ENCODE data around the gene FAM50B. TPM values are rescaled to one million over a fixed set of nuclear protein-coding genes. Genes with fewer than 3 reads are reported as not detected.
A peak's percentile ranks its signal among the peaks of the same experiment; 100 is the strongest.

FAM50B gene
- total and polyA plus RNA-seq, 2 of the 13 experiments (the other 11 are each of a cell fraction or from before 2014, with no cell fraction given) = 0.05 TPM; not detected in 1

DNA sequence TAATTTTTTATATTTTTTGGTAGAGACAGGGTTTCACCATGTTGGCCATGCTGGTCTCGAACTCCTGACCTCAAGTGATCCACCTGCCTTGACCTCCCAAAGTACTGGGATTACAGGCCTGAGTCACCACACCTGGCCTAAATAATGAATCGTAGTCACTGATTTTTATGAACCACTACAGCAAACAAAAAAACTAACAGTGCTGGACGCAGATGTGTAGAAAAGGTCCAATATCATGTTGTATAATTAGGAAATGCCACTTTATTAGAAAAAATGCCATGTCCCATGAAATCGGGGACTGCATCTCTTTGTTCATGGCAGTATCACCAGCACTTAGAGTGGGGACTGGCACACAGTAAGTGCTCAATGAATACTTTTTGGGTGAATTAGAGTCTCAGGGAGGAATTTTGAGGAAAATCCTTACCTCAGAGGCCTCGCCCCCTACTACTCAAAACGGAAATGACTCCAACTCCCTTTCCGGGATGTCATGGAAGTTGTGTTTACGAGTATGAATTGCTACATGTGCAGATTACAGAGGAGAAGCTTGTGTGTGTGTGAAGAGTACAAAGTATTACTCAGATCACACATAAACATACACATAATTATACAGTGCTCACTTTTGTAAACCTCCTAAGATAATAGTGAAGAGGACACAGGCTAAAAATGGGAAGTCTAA, 43.6 kb upstream of the FAM50B start (continued):
- TF ChIP-seq, protein P1, sequence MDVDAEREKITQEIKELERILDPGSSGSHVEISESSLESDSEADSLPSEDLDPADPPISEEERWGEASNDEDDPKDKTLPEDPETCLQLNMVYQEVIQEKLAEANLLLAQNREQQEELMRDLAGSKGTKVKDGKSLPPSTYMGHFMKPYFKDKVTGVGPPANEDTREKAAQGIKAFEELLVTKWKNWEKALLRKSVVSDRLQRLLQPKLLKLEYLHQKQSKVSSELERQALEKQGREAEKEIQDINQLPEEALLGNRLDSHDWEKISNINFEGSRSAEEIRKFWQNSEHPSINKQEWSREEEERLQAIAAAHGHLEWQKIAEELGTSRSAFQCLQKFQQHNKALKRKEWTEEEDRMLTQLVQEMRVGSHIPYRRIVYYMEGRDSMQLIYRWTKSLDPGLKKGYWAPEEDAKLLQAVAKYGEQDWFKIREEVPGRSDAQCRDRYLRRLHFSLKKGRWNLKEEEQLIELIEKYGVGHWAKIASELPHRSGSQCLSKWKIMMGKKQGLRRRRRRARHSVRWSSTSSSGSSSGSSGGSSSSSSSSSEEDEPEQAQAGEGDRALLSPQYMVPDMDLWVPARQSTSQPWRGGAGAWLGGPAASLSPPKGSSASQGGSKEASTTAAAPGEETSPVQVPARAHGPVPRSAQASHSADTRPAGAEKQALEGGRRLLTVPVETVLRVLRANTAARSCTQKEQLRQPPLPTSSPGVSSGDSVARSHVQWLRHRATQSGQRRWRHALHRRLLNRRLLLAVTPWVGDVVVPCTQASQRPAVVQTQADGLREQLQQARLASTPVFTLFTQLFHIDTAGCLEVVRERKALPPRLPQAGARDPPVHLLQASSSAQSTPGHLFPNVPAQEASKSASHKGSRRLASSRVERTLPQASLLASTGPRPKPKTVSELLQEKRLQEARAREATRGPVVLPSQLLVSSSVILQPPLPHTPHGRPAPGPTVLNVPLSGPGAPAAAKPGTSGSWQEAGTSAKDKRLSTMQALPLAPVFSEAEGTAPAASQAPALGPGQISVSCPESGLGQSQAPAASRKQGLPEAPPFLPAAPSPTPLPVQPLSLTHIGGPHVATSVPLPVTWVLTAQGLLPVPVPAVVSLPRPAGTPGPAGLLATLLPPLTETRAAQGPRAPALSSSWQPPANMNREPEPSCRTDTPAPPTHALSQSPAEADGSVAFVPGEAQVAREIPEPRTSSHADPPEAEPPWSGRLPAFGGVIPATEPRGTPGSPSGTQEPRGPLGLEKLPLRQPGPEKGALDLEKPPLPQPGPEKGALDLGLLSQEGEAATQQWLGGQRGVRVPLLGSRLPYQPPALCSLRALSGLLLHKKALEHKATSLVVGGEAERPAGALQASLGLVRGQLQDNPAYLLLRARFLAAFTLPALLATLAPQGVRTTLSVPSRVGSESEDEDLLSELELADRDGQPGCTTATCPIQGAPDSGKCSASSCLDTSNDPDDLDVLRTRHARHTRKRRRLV (CRISPR knock-in tag; IDR thresholded peaks at IDR 0.05) = no peak
- TF ChIP-seq, protein P2, sequence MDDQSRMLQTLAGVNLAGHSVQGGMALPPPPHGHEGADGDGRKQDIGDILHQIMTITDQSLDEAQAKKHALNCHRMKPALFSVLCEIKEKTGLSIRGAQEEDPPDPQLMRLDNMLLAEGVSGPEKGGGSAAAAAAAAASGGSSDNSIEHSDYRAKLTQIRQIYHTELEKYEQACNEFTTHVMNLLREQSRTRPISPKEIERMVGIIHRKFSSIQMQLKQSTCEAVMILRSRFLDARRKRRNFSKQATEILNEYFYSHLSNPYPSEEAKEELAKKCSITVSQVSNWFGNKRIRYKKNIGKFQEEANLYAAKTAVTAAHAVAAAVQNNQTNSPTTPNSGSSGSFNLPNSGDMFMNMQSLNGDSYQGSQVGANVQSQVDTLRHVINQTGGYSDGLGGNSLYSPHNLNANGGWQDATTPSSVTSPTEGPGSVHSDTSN (CRISPR knock-in tag; IDR thresholded peaks at IDR 0.05; ENCODE audit: borderline replicate concordance) = no peak
- no peak for TF ChIP-seq TBX3 (IDR thresholded peaks at IDR 0.05; ENCODE audit: borderline replicate concordance)
- no peak for TF ChIP-seq TCF7L2 (IDR thresholded peaks at IDR 0.05; ENCODE audit: low read depth, low read length)
- TF ChIP-seq ZNF510 (CRISPR knock-in tag; IDR thresholded peaks at IDR 0.05; ENCODE audit: low read depth) = no peak
- no peak for TF ChIP-seq TOPORS (CRISPR knock-in tag; IDR thresholded peaks at IDR 0.05)
- no peak for TF ChIP-seq ZNF431 (CRISPR knock-in tag; IDR thresholded peaks at IDR 0.05; ENCODE audit: borderline replicate concordance, low read depth)
- no peak for TF ChIP-seq MTA1 (CRISPR knock-in tag; IDR thresholded peaks at IDR 0.05; ENCODE audit: borderline replicate concordance)
- TF ChIP-seq ZNF883 (CRISPR knock-in tag; IDR thresholded peaks at IDR 0.05; ENCODE audit: not compliant biosample characterization) = no peak
- peak; percentile 13; the same call in 1 of the 2 replicates for TF ChIP-seq ERF (CRISPR knock-in tag; IDR thresholded peaks at IDR 0.05)
- TF ChIP-seq PHF20 (CRISPR knock-in tag; IDR thresholded peaks at IDR 0.05) = 0 out of 2 replicates have a peak, but pooled peaks have one; percentile 20
- no peak for TF ChIP-seq ZNF703 (CRISPR knock-in tag; IDR thresholded peaks at IDR 0.05; ENCODE audit: borderline replicate concordance)
- 0 out of 2 replicates have a peak, but pooled peaks have one; percentile 26 for TF ChIP-seq SP5 (CRISPR knock-in tag; IDR thresholded peaks at IDR 0.05; ENCODE audit: borderline replicate concordance, low read depth)
- TF ChIP-seq POLR2AphosphoS2 (IDR thresholded peaks at IDR 0.05; ENCODE audit: low read depth, low read length) = no peak
- TF ChIP-seq, protein P3, sequence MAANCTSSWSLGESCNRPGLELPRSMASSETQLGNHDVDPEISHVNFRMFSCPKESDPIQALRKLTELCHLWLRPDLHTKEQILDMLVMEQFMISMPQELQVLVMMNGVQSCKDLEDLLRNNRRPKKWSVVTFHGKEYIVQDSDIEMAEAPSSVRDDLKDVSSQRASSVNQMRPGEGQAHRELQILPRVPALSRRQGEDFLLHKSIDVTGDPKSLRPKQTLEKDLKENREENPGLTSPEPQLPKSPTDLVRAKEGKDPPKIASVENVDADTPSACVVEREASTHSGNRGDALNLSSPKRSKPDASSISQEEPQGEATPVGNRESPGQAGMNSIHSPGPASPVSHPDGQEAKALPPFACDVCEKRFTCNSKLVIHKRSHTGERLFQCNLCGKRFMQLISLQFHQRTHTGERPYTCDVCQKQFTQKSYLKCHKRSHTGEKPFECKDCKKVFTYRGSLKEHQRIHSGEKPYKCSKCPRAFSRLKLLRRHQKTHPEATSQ (CRISPR knock-in tag; IDR thresholded peaks at IDR 0.05; ENCODE audit: borderline replicate concordance) = no peak
- TF ChIP-seq, protein P4, sequence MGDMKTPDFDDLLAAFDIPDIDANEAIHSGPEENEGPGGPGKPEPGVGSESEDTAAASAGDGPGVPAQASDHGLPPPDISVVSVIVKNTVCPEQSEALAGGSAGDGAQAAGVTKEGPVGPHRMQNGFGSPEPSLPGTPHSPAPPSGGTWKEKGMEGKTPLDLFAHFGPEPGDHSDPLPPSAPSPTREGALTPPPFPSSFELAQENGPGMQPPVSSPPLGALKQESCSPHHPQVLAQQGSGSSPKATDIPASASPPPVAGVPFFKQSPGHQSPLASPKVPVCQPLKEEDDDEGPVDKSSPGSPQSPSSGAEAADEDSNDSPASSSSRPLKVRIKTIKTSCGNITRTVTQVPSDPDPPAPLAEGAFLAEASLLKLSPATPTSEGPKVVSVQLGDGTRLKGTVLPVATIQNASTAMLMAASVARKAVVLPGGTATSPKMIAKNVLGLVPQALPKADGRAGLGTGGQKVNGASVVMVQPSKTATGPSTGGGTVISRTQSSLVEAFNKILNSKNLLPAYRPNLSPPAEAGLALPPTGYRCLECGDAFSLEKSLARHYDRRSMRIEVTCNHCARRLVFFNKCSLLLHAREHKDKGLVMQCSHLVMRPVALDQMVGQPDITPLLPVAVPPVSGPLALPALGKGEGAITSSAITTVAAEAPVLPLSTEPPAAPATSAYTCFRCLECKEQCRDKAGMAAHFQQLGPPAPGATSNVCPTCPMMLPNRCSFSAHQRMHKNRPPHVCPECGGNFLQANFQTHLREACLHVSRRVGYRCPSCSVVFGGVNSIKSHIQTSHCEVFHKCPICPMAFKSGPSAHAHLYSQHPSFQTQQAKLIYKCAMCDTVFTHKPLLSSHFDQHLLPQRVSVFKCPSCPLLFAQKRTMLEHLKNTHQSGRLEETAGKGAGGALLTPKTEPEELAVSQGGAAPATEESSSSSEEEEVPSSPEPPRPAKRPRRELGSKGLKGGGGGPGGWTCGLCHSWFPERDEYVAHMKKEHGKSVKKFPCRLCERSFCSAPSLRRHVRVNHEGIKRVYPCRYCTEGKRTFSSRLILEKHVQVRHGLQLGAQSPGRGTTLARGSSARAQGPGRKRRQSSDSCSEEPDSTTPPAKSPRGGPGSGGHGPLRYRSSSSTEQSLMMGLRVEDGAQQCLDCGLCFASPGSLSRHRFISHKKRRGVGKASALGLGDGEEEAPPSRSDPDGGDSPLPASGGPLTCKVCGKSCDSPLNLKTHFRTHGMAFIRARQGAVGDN (CRISPR knock-in tag; IDR thresholded peaks at IDR 0.05) = no peak

Data from HepG2 (cell line).